ENCODE results near the gene AGPAT4.
A peak's percentile ranks its signal among the peaks of the same experiment; 100 is the strongest.
"Not testable (repeated sequence)": the region's sequence is repeated elsewhere in the genome, so short reads cannot be mapped to it uniquely, and the experiment has no call there.

AGPAT4 gene

GRCh38 chr6:161273752-161274487 lies at the start of gene AGPAT4:
Gene AGPAT4 (minus strand): TSS chr6:161274061. CDS start chr6:161232213, 41,848 bp downstream.
- DNase-seq (ENCODE audit: low read depth in 1 of 2, low spot score in 1 of 2) = peak; percentile 26 to 65

GRCh38 chr6:161319231-161319630 lies 45.4 kb upstream of the AGPAT4 start:
- DNase-seq (ENCODE audit: low read depth in 1 of 2, low spot score in 1 of 2) = no peak

- DNase-seq (ENCODE audit: low read depth in 1 of 2, low spot score in 1 of 2) = no peak
These were observed 44.6 kb upstream of the AGPAT4 start for GRCh38 chr6:161318456-161318855.

GRCh38 chr6:161316531-161316930 lies 42.7 kb upstream of the AGPAT4 start:
- DNase-seq (ENCODE audit: low read depth in 1 of 2, low spot score in 1 of 2) = no peak

- not testable (repeated sequence) for DNase-seq (ENCODE audit: low read depth in 1 of 2, low spot score in 1 of 2)
These were observed 41.5 kb upstream of the AGPAT4 start for GRCh38 chr6:161315246-161315917.

GRCh38 chr6:161314541-161315245 lies 40.8 kb upstream of the AGPAT4 start:
- DNase-seq (ENCODE audit: low read depth in 1 of 2, low spot score in 1 of 2) = not testable (repeated sequence)

GRCh38 chr6:161313940-161314509 lies 40.2 kb upstream of the AGPAT4 start:
- no peak for DNase-seq (ENCODE audit: low read depth in 1 of 2, low spot score in 1 of 2)

- DNase-seq (ENCODE audit: low read depth in 1 of 2, low spot score in 1 of 2) = not testable (repeated sequence)
These were observed 39.6 kb upstream of the AGPAT4 start for GRCh38 chr6:161313475-161313874.

- not testable (repeated sequence) for DNase-seq (ENCODE audit: low read depth in 1 of 2, low spot score in 1 of 2)
These were observed 35.9 kb upstream of the AGPAT4 start for GRCh38 chr6:161309774-161310173.

- DNase-seq (ENCODE audit: low read depth in 1 of 2, low spot score in 1 of 2) = no peak
These were observed 34.3 kb upstream of the AGPAT4 start for GRCh38 chr6:161308075-161308655.

- DNase-seq (ENCODE audit: low read depth in 1 of 2, low spot score in 1 of 2) = no peak
These were observed 32.0 kb upstream of the AGPAT4 start for GRCh38 chr6:161305860-161306259.

GRCh38 chr6:161303628-161304340 lies 29.9 kb upstream of the AGPAT4 start:
- no peak for DNase-seq (ENCODE audit: low read depth in 1 of 2, low spot score in 1 of 2)

GRCh38 chr6:161302949-161303348 lies 29.1 kb upstream of the AGPAT4 start:
- DNase-seq (ENCODE audit: low read depth in 1 of 2, low spot score in 1 of 2) = no peak

- no peak for DNase-seq (ENCODE audit: low read depth in 1 of 2, low spot score in 1 of 2)
These were observed 27.5 kb upstream of the AGPAT4 start for GRCh38 chr6:161301338-161301737.

GRCh38 chr6:161300823-161301222 lies 27.0 kb upstream of the AGPAT4 start:
- DNase-seq (ENCODE audit: low read depth in 1 of 2, low spot score in 1 of 2) = no peak

- no peak for DNase-seq (ENCODE audit: low read depth in 1 of 2, low spot score in 1 of 2)
These were observed 25.9 kb upstream of the AGPAT4 start for GRCh38 chr6:161299726-161300125.

- no peak for DNase-seq (ENCODE audit: low read depth in 1 of 2, low spot score in 1 of 2)
These were observed 21.9 kb upstream of the AGPAT4 start for GRCh38 chr6:161295784-161296183.

GRCh38 chr6:161292650-161293281 lies 18.9 kb upstream of the AGPAT4 start:
- no peak for DNase-seq (ENCODE audit: low read depth in 1 of 2, low spot score in 1 of 2)

- no peak for DNase-seq (ENCODE audit: low read depth in 1 of 2, low spot score in 1 of 2)
These were observed 18.3 kb upstream of the AGPAT4 start for GRCh38 chr6:161292145-161292544.

GRCh38 chr6:161290751-161291150 lies 16.9 kb upstream of the AGPAT4 start:
- no peak for DNase-seq (ENCODE audit: low read depth in 1 of 2, low spot score in 1 of 2)

Measured in activated CD4-positive, alpha-beta T cell treated with anti-CD3 and anti-CD28 coated beads, Interleukin-2, amount 50 U/mL, for 24 hours (primary cell).